H1 (cell line): ENCODE results near the gene KCNK4. TPM values are rescaled to one million over a fixed set of nuclear protein-coding genes. Genes with fewer than 3 reads are reported as not detected.

Experiments
- CTCF ChIA-PET: fragments of 300-600 bp; sonication (Branson Sonifier 250); formaldehyde crosslinking; loops from one replicate; lab custom pipeline; 2021; ENCODE audit not compliant: partially characterized antibody; lab: Charles Lee
- POLR2A ChIA-PET: fragments of 300-600 bp; sonication (Branson Sonifier 250); formaldehyde crosslinking; loops from one replicate; lab custom pipeline; 2021; ENCODE audit warnings: inconsistent platforms; ENCODE audit not compliant: partially characterized antibody; lab: Charles Lee
- DNase-seq, 2 experiments: peaks; one replicate each; pipeline versions ENCODE4 v3.0.0 to v3.0.0-alpha.2; 2010 to 2022; ENCODE audit warnings: low spot score in 2 of 2, low read depth in 1 of 2, mixed read lengths in 1 of 2
- FAIRE-seq: peaks from 2 replicates; lab custom pipeline; 2011; peaks lifted over from hg19 to GRCh38; lab: Jason Lieb, UNC
- H2AFZ ChIP-seq: 2 replicates; pipeline ENCODE4 v1.8.1; 2012; ENCODE audit warnings: low read length, inconsistent platforms
- H2AK5ac ChIP-seq: 2 replicates; pipeline ENCODE4 v1.6.1; 2013; ENCODE audit warnings: low read depth, low read length
- H2BK120ac ChIP-seq: replicated peaks from 2 replicates; pipeline ENCODE3; 2013; ENCODE audit warnings: low read depth, low read length, inconsistent platforms
- H2BK12ac ChIP-seq: 2 replicates; pipeline ENCODE4 v1.6.1; 2013; ENCODE audit warnings: low read depth, low read length
- H2BK15ac ChIP-seq: 2 replicates; pipeline ENCODE4 v1.6.1; 2013; ENCODE audit warnings: low read length
- H2BK20ac ChIP-seq: 2 replicates; pipeline ENCODE4 v1.6.1; 2013; ENCODE audit warnings: low read length
- H2BK5ac ChIP-seq: 2 replicates; pipeline ENCODE4 v1.6.1; 2013; ENCODE audit warnings: low read depth, low read length
- H3K14ac ChIP-seq: 2 replicates; pipeline ENCODE4 v1.6.1; 2013; ENCODE audit warnings: inconsistent platforms; ENCODE audit not compliant: insufficient read length
- H3K18ac ChIP-seq: 2 replicates; pipeline ENCODE4 v1.6.1; 2013; ENCODE audit warnings: low read length; ENCODE audit errors: extremely low read depth
- H3K23ac ChIP-seq: 2 replicates; pipeline ENCODE4 v1.6.1; 2013; ENCODE audit warnings: inconsistent platforms; ENCODE audit not compliant: insufficient read length
- H3K23me2 ChIP-seq: 2 replicates; pipeline ENCODE4 v1.6.1; 2013; ENCODE audit warnings: low read depth, low read length
- H3K27ac ChIP-seq: 2 replicates; pipeline ENCODE4 v1.6.1; 2011; ENCODE audit warnings: low read depth, low read length, inconsistent platforms
- H3K27me3 ChIP-seq, 4 experiments: replicated peaks in 1 of 4; 1 replicate in 1 of 4; 2 replicates in 3 of 4; pipeline versions ENCODE4 v1.6.1 to v1.8.1; 2011 to 2013; ENCODE audit warnings: low read length in 3 of 4, mild to moderate bottlenecking in 3 of 4, inconsistent platforms in 2 of 4, mixed read lengths in 2 of 4, moderate library complexity in 1 of 4; ENCODE audit not compliant: control insufficient read depth in 3 of 4, insufficient read depth in 3 of 4; ENCODE audit errors: extremely low read depth in 1 of 4
- H3K36me3 ChIP-seq, 4 experiments: 2 replicates each; pipeline versions ENCODE4 v1.6.1 to v1.8.1; 2011 to 2013; ENCODE audit warnings: mild to moderate bottlenecking in 4 of 4, low read length in 3 of 4, moderate library complexity in 2 of 4, control low read depth in 1 of 4, inconsistent platforms in 1 of 4; ENCODE audit not compliant: insufficient read depth in 4 of 4, control insufficient read depth in 2 of 4
- H3K4ac ChIP-seq: replicated peaks from 2 replicates; pipeline ENCODE3; 2013; ENCODE audit warnings: low read length, low read depth, mixed read lengths, inconsistent platforms; ENCODE audit not compliant: insufficient read length
- H3K4me1 ChIP-seq, 4 experiments: replicated peaks in 1 of 4; 1 replicate in 1 of 4; 2 replicates in 3 of 4; pipeline versions ENCODE4 v1.6.1 to v1.8.1; 2011 to 2013; ENCODE audit warnings: low read length in 3 of 4, inconsistent platforms in 2 of 4, mixed read lengths in 1 of 4; ENCODE audit not compliant: insufficient read depth in 4 of 4, control insufficient read depth in 3 of 4
- H3K4me2 ChIP-seq, 2 experiments: 2 replicates each; pipeline versions ENCODE4 v1.6.1 to v1.8.1; 2011 to 2013; ENCODE audit warnings: low read depth in 2 of 2, low read length in 2 of 2, control low read depth in 1 of 2, inconsistent platforms in 1 of 2, mild to moderate bottlenecking in 1 of 2; ENCODE audit not compliant: insufficient read depth in 1 of 2
- H3K4me3 ChIP-seq, 4 experiments: fragments of 200-600, 300-600 bp in 1 of 4; sonication (generic), shearing (Covaris generic), sonication (Bioruptor Twin) in 1 of 4; 2 replicates each; pipeline versions ENCODE4 v1.5.1 to v1.8.1; 2011 to 2016; ENCODE audit warnings: low read length in 4 of 4, low read depth in 3 of 4, control low read depth in 2 of 4, inconsistent platforms in 2 of 4, mild to moderate bottlenecking in 2 of 4, mixed read lengths in 1 of 4, moderate library complexity in 1 of 4; ENCODE audit not compliant: insufficient read depth in 2 of 4; ENCODE audit errors: extremely low read depth in 1 of 4
- H3K56ac ChIP-seq: replicated peaks from 2 replicates; pipeline ENCODE3; 2013; ENCODE audit warnings: low read depth, mild to moderate bottlenecking, mixed read lengths, low read length, inconsistent platforms; ENCODE audit not compliant: insufficient read length
- H3K79me1 ChIP-seq: 2 replicates; pipeline ENCODE4 v1.6.1; 2013; ENCODE audit warnings: low read depth, low read length, control low read depth
- H3K79me2 ChIP-seq, 2 experiments: 2 replicates each; pipeline versions ENCODE4 v1.6.1 to v1.8.1; 2012 to 2013; ENCODE audit warnings: low read length in 2 of 2, mild to moderate bottlenecking in 2 of 2, inconsistent platforms in 1 of 2; ENCODE audit not compliant: insufficient read depth in 2 of 2, control insufficient read depth in 1 of 2
- H3K9ac ChIP-seq, 4 experiments: replicated peaks in 1 of 4; 1 replicate in 1 of 4; 2 replicates in 3 of 4; pipeline versions ENCODE4 v1.6.1 to v1.8.1; 2011 to 2013; ENCODE audit warnings: low read depth in 3 of 4, low read length in 3 of 4, control low read depth in 2 of 4, mild to moderate bottlenecking in 2 of 4, moderate library complexity in 2 of 4, inconsistent platforms in 1 of 4; ENCODE audit errors: extremely low read depth in 1 of 4
- H3K9me3 ChIP-seq, 2 experiments: 2 replicates each; pipeline versions ENCODE4 v1.6.1 to v1.8.1; 2012 to 2013; ENCODE audit warnings: mild to moderate bottlenecking in 2 of 2, moderate library complexity in 2 of 2, control low read depth in 1 of 2, inconsistent platforms in 1 of 2, low read depth in 1 of 2, low read length in 1 of 2, mixed read lengths in 1 of 2; ENCODE audit not compliant: insufficient read depth in 2 of 2
- H4K20me1 ChIP-seq, 2 experiments: replicated peaks in 1 of 2; 2 replicates each; pipeline versions ENCODE3 to v1.8.1; 2011 to 2013; ENCODE audit warnings: inconsistent platforms in 2 of 2, low read length in 2 of 2, mild to moderate bottlenecking in 1 of 2; ENCODE audit not compliant: insufficient read depth in 2 of 2, control insufficient read depth in 1 of 2
- H4K5ac ChIP-seq: 2 replicates; pipeline ENCODE4 v1.6.1; 2013; ENCODE audit warnings: low read length, low read depth, mixed read lengths, inconsistent platforms; ENCODE audit not compliant: insufficient read length
- H4K8ac ChIP-seq: 2 replicates; pipeline ENCODE4 v1.8.0; 2013; ENCODE audit warnings: mild to moderate bottlenecking, moderate library complexity, low read length, inconsistent platforms; ENCODE audit not compliant: insufficient read depth; ENCODE audit errors: extremely low read depth
- H4K91ac ChIP-seq: replicated peaks from 2 replicates; pipeline ENCODE3; 2013; ENCODE audit warnings: low read length, mixed read lengths, inconsistent platforms; ENCODE audit not compliant: insufficient read length
- ATF3 ChIP-seq: IDR thresholded peaks from 2 replicates; pipeline ENCODE4 v1.6.1; 2011; ENCODE audit warnings: low read depth, mild to moderate bottlenecking, low read length; ENCODE audit not compliant: insufficient read depth
- EP300 ChIP-seq, 2 experiments: IDR thresholded peaks; 1 replicate in 1 of 2; 2 replicates in 1 of 2; pipeline ENCODE4 v1.6.1; 2011 to 2012; ENCODE audit warnings: low read depth in 2 of 2, low read length in 2 of 2, mild to moderate bottlenecking in 2 of 2, borderline replicate concordance in 1 of 2, inconsistent platforms in 1 of 2, moderate library complexity in 1 of 2
- NRF1 ChIP-seq: IDR thresholded peaks from 2 replicates; pipeline ENCODE4 v1.6.1; 2011; ENCODE audit warnings: mild to moderate bottlenecking, low read depth, low read length, improper control_type of control experiment
- POLR2AphosphoS5 ChIP-seq: IDR thresholded peaks from 2 replicates; pipeline ENCODE4 v1.6.1; 2011; ENCODE audit warnings: low read depth, low read length
- SIRT6 ChIP-seq: IDR thresholded peaks from one replicate; pipeline ENCODE4 v1.7.1; 2012; ENCODE audit warnings: low read length, inconsistent platforms
- TEAD4 ChIP-seq: IDR thresholded peaks from 2 replicates; pipeline ENCODE4 v1.6.1; 2012; ENCODE audit warnings: low read depth, low read length, inconsistent platforms, mixed read lengths
- WGBS, 2 experiments: shearing (Covaris generic) in 1 of 2; methylation state at CpG; one replicate each; pipeline versions ENCODE4 v1.1.6 to v1.1.7; 2013 to 2015; ENCODE audit warnings: low lambda C conversion rate in 2 of 2, mixed read lengths in 2 of 2, inconsistent platforms in 1 of 2, low coverage in 1 of 2, missing lambda C conversion rate in 1 of 2; ENCODE audit not compliant: insufficient replicate concordance in 2 of 2, insufficient coverage in 1 of 2, insufficient read length in 1 of 2; ENCODE audit errors: extremely low coverage in 1 of 2, missing lambda C conversion rate in 1 of 2; 5-methylcytosine and 5-hydroxymethylcytosine counted together
- polyA plus RNA-seq, 7 experiments: library from polyadenylated mRNA; depleted of rRNA in 3 of 7; stranded (reverse) in 5 of 7; unstranded in 2 of 7; fragments of >200 nt in 5 of 7; fragments of 200-250 nt in 2 of 7; gene quantifications; 1 replicate in 5 of 7; 2 replicates in 1 of 7; 4 replicates in 1 of 7; pipeline versions ENCODE4 v1.2.1 to v1.2.3, GENCODE V29; 2011 to 2013; ENCODE audit warnings: missing spikeins in 2 of 7, mixed read lengths in 2 of 7
- total RNA-seq: library from RNA; stranded (reverse); fragmentation: NEBNext Ultra II Directional; extraction: Animal tissue kit (Norgen Biotek cat#: 25700); gene quantifications from 2 replicates; pipeline ENCODE4 v1.2.1, GENCODE V29; 2021

The KCNK4 gene
- total and polyA plus RNA-seq, 2 of the 8 experiments (the other 6 are each of a cell fraction or from before 2014, with no cell fraction given): 0.19 TPM; not detected in 1

- Histone ChIP-seq H3K4me2 (no peak overlapping the region; a peak in 1 of 4 replicates), H4K20me1 (peaks cover 0 to 13% of the 10 kb centered on the region in 2 experiments), H2BK12ac (no peak overlapping the region), H4K8ac (0 out of 2 replicates have a peak overlapping the region, but pooled peaks have one; percentile 20), H3K9ac (no peak overlapping the region), H3K27ac (no peak overlapping the region), H2AK5ac (no peak overlapping the region), H3K23ac (no peak overlapping the region), H3K14ac (no peak overlapping the region), H3K23me2 (peaks cover 20% of the 10 kb centered on the region), H2BK20ac (no peak overlapping the region), H3K56ac (no peak overlapping the region), H3K36me3 (peaks cover 0 to 17% (median 4%) of the 10 kb centered on the region in 4 experiments; a peak in 4 of 8 replicates), H3K4ac (no peak overlapping the region), H4K5ac (no peak overlapping the region), H2AFZ (no peak overlapping the region), H3K27me3 (no peaks in the 10 kb centered on the region), H4K91ac (no peak overlapping the region), H3K79me1 (peaks cover 6% of the 10 kb centered on the region), H3K9me3 (no peaks in the 10 kb centered on the region), H2BK5ac (no peak overlapping the region), H3K4me3 (no peak overlapping the region), H3K79me2 (peaks cover 6 to 21% of the 10 kb centered on the region in 2 experiments; a peak in 3 of 4 replicates), H3K4me1 (peaks cover 0 to 32% (median 25%) of the 10 kb centered on the region in 4 experiments; a peak in 6 of 7 replicates), H2BK15ac (no peak overlapping the region), H3K18ac (no peak overlapping the region), H2BK120ac (no peak overlapping the region)
- FAIRE-seq (no peak), DNase-seq (no peak)
- TF ChIP-seq TEAD4 (no peak), POLR2AphosphoS5 (peak; percentile 56; the same call in 1 of the 2 replicates), NRF1 (no peak), EP300 (IDR thresholded peaks at IDR 0.05; ENCODE audit: borderline replicate concordance in 1 of 2, low read depth in 2 of 2, low read length in 2 of 2) (no peak), SIRT6 (no peak), ATF3 (no peak)
- ChIA-PET CTCF (interaction anchor here (0.8 to 10.0 kb wide), 13 partner anchors 12 to 59 kb away, joined by 3 to 102 read pairs (median 4); partner anchors contain the start of genes CATSPERZ, ESRRA, FERMT3 and NUDT22), POLR2A (interaction anchor here (1.0 to 13.1 kb wide), 16 partner anchors 7 to 96 kb away, joined by 3 to 352 read pairs (median 21); partner anchors contain the start of genes BAD, CCDC88B, DNAJC4 and FERMT3)
- WGBS, 2 experiments: 74% methylated on average over 5 of the region's 5 CpGs; no CpG with 5 or more reads in 1 of the 2 experiments
These were observed 47.0 kb upstream of the KCNK4 start for GRCh38 chr11:64244107-64244506.
